IPS-11a (cell line): ENCODE data around the gene CDH23.

Source experiments
- H3K4me3 ChIP-seq: one replicate; pipeline ENCODE4 v1.5.1; 2013; ENCODE audit warnings: low read depth, low read length, control low read depth

Gene CDH23

DNA sequence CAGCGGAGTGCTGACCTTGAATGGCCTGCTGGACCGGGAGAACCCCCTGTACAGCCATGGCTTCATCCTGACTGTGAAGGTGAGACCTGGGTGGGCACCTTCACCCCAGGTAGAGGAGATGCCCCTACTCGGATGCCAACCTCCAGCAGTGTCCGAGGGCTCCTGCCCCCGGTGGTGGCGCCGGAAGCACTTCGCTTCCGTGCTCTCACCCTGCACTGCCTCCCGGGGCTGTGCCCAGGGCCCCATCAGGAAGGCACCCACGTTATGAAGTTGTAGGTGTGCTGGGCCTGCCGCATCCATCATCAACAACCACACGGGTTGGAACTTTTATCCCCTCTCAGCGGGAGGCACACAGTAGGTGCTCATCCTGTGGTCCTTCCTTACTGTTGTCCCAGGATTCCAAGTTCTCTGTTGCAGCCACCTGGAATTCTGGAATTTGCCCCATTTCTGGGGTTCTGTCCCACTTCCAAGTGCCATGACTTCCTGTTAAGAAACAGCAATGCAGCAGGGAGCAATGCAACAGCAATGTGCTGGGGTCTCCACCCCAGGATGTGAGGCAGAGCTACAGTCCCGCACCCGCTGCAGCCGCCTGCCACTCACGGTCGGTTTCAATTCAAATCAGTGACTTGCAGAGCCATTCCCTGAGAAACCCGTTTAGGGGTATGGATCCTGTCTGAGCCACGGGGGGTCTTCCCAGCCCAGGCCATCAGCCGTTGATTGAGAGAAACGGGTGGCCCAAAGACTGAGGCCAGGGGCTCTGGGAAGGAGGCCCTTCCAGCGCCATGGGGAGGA, 219.0 kb downstream of the CDH23 start:
- H3K4me3 ChIP-seq: no peak overlapping the region

GRCh38 chr10:71616817-71617654, 220.3 kb downstream of the CDH23 start:
- H3K4me3 ChIP-seq: no peak overlapping the region

GRCh38 chr10:71618176-71618575, 221.5 kb downstream of the CDH23 start:
- H3K4me3 ChIP-seq: no peak overlapping the region

DNA sequence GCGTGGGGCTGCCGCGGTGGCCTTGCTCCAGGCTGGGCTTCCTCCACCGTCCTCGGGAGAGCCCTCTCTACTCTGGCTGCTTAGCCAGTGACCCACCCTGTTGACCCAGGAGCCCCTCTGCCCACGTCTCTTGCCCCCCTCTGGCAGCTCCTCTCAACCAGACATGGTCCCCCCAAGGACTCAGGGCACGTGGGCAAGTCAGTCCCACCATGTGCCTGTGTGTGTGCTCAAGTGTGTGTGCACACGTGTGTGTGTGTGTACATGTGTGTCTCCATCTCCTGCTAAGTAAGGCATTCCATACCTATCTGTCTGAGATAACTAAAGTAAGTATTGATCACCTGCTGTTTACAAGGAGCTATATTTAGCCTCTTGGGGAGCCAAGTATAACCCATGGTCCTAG, 221.9 kb downstream of the CDH23 start:
- H3K4me3 ChIP-seq: no peak overlapping the region

DNA sequence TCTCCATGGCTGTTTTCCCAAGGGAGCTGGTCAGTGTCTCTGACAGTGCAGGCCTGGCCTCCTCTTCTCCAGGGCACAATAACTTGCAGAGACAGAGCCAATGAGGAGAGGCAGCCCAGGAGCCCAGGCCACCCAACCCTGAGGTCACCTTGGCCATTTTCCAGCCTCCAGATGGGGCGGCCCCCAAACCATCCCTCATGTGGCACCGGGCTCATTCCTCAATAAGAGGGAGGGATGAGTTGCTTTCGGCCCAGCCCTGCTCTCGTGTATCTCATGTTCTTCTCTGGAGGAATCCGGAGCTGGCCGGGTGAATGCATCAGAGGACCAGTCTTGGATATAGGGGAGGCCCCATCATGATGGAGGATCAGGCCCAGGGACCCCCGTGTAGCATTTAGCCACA, 223.9 kb downstream of the CDH23 start:
- H3K4me3 ChIP-seq: no peak overlapping the region

DNA sequence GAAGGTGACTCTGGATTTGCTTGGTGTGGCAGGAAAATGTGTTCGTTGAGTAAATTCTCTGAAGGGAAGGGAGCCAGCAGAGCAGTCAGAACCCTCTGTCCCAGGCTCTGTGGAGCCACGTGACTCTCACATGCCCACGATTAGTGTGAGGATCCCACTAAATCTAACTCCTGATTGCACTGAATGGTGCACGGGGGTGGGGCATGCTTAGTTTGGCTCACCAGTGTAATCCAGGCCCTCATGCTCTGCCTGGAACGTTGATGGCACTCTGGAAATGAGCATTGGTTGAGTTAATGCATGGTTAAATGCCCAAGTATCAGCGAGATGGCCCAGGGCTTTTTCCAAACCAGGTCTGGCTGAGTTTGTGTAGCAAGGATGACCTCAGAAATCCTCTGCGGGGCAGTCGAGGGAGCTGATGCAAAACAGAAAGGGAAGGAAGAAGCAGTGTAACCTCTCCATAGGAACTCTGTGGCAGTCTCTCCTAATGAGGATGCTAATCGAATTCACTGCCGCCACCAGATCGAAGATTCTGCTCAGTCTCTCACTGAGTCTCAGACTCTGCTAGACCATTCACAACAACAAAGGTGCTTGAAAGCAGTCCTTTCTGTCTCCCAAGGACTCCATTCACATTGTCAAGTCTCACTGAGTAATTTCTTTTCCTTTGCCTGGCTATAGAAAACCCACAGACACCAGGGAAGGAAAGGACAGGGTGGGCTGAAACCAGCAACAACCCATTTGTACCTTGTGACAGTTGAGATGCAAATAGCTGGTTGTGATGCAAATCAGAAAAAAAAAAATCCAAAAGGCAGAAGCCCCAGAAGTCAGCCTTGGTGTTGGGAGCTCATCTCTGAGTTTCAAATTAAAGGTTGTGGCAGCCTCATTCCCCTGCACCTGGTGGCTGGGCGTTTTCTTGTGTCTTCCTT, 224.8 kb downstream of the CDH23 start:
- no peak overlapping the region for H3K4me3 ChIP-seq

- no peak overlapping the region for H3K4me3 ChIP-seq
These were observed 225.4 kb downstream of the CDH23 start for GRCh38 chr10:71622154-71622526.

DNA sequence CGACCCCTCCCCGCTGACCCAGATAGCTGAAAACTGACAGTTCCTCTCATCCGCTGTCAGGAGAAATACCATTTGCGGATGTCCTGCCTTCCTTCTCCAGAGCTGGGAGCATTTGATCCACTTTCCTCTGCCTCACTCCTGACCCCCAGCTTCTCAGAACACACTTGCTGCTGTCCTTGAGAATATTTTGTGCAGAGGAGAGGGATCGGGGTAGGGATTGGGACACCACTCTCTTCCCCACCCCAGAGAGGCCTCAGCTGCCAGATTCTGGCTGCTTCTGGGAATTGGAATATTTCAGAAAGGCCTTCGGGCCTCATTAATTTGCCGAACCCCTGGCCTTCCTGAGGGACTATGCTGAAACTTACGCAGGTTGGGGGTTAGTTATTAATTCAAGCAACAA, 225.9 kb downstream of the CDH23 start:
- no peak overlapping the region for H3K4me3 ChIP-seq

- no peak overlapping the region for H3K4me3 ChIP-seq
These were observed 226.6 kb downstream of the CDH23 start for GRCh38 chr10:71623098-71623985.

- no peak overlapping the region for H3K4me3 ChIP-seq
These were observed 227.2 kb downstream of the CDH23 start for GRCh38 chr10:71623986-71624291.

GRCh38 chr10:71625445-71626175, 228.9 kb downstream of the CDH23 start:
- H3K4me3 ChIP-seq: no peak overlapping the region

DNA sequence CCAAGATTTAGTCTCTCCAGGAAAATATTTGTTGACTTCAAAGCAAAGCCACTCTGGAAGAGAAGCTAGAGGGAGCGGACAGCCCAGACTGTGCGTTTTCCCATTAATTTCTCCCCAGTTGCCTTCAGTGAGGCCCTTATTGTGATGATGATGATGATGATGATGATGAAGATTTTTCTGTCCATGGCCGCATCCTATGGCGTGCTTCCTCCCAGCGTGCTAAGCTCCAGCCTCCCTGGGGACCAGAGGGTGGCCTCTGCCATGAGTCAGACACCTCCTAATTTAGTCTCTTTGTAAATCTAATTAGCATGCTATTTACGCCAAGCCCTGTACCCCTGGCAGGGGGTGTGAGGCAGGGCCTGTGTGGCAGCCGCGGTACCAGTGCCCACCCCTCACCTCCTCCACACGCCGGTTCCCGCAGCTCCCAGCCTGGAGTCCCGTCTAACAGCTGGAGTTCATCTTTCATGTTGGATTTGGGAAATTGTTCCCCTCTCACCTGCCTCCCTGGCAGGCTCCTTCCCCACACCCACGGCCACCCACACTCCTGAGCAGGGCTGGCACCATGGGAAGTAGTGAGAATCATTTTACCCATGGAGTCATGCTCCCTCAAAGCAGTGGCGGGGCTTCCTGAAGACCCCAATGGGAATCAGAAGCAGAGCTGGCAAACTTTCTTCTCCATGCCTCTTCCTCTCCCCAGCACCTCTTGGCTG, 230.7 kb downstream of the CDH23 start:
- no peak overlapping the region for H3K4me3 ChIP-seq

- no peak overlapping the region for H3K4me3 ChIP-seq
These were observed 231.2 kb downstream of the CDH23 start for GRCh38 chr10:71627956-71628355.

DNA sequence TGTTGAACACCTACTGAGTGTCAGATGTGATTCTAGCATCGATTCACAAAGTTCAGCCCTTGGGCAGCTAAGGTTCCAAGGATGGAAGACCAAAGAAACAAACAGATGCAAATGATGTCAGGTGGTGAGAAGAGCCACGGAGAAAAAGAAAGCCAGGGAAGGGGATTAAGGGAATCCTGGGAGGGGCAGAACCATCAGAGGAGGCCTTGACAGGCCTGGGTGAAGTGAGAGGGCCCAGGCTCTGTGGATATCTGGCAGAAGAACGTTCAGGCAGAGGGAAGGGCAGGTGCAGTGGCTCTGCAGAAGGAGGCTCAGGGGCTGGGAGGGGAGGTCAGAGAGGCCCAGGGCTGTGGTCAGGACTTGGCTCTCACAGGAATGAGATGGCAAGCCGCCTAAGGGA, 232.4 kb downstream of the CDH23 start:
- no peak overlapping the region for H3K4me3 ChIP-seq

- H3K4me3 ChIP-seq: no peak overlapping the region
These were observed 233.4 kb downstream of the CDH23 start for GRCh38 chr10:71630168-71630567.

DNA sequence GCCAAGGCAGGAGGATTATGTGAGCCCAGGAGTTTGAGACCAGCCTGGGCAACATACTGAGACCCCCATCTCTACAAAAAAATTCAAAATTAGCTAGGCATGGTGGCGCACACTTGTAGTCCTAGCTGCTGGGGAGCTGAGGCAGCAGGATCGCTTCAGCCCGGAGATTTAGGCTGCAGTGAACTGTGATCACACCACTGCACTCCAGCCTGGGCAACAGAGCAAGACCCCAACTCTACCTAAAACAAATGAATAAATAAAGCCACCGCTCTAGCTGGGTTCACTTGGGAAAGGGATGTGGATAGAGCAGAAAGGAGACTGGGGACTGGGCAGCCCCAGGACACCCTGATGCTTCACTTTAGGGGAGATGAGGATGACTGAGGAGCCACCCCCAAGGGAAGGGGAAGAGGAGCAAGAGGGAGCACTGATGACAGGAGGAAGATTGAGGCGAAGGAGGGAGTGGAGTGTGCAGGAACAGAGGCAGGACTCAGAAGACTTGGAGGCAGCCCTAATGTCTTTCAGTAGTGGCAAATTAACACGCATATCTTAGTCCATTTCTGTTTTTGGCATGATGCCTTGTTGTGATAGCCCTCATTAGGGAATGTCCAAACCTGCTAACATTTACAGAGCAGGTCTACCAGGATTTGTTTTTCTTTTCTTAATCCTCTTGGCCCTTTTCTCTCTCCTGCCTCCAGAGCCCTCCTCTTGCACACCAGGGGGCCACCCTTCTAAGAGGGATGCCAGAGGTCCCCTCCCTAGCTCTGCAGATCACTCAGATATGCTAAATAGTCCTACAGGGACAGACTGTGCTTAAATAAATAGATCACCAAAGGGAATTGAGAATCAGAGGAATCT, 234.5 kb downstream of the CDH23 start:
- no peak overlapping the region for H3K4me3 ChIP-seq

DNA sequence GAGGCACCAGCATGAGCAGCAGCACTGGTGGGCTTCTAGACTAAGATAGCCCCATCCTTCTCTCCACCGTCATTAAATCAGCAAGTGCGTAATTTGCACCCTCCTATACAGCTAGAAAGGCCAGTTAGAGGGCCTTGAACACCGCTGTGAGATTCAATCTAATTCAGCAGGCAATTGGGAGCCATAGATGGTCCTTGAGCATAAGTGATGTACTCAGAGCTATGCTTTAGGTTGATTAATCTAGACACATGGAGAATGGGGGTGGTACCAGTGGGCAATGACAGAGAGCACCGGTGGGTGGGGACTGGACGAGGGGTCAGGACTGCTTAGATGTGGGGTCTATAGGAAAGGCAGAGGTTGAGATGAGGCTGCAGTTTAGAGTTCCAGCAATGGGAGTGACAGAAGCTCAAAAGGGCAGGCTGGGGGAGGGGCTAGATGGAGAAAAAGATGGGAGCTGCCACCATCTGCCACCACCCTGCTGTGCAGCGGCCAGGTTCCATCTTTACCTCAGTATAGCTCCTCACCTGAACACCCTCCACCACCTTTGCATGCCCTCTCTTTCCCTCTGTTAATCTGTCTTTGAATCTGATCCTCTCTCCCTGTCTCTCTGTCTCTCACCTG, 235.6 kb downstream of the CDH23 start:
- H3K4me3 ChIP-seq: no peak overlapping the region
